TTC549 (cell line): ENCODE results near the gene NTM.

Experiments
- FAIRE-seq: peaks from 2 replicates; lab custom pipeline; 2012; peaks lifted over from hg19 to GRCh38; lab: Jason Lieb, UNC

The NTM gene

DNA sequence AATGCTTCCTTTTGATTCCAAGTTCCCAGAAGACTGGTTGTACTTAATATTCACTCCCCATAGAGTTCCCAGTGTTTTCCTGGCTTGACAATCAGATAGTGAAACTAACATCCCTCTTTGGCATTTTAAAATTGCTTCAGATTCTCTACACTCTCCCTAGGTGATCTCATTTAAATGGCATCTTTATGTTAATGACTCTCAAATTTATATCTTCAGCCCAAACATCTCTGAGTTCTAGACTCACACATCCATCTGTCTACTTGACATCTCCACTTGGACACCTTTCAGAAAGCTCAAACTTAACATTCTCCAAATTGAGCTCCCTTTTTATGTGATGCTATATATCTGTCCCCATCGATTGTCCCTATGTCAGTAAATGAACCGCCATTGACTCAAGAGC is 232.0 kb downstream of the NTM start:
- no peak for FAIRE-seq

DNA sequence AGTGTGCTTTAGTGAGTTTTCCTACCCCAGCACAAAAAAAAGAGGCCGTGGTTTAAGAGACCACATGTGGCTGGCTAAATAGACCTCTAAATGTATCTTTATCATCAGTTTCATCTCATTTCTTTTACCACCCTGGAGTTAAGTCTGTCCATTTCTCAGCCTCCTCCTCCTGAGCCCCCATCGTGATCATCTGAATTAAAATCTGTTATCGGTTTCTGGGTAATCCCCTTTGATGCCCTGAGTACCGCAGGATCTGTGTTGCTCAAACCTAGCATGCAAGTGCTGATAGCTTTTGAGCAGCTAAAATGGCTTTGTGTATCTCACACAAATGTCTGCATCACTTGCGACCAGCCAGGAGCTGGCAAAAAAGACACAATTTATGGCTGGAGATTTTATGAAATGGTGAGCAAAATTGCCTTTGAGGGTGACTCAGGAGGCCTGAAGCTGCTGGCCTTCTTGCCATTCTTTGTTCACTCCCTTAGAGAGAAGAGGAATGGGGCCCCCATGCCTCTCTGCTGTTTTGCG is 236.5 kb downstream of the NTM start:
- no peak for FAIRE-seq

DNA sequence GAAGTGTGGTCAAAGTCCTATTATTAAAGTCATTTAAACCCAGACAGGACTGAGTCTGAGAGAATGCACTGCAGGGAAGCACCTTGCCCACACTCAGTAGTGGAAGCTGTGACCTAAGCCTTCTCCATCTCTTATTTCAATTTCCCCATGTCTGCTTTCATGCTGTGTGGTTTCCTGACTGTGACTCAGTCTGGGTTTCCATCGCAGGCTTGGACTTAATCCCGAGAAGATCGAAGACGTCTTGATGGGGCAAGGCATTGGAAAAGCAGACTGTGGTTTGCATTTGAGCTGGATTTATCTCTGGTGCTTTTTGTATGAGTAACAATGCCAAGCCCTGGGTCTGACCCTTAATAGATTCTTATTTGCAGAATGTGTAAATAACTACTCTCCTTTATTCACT is 238.9 kb downstream of the NTM start:
- FAIRE-seq = no peak

DNA sequence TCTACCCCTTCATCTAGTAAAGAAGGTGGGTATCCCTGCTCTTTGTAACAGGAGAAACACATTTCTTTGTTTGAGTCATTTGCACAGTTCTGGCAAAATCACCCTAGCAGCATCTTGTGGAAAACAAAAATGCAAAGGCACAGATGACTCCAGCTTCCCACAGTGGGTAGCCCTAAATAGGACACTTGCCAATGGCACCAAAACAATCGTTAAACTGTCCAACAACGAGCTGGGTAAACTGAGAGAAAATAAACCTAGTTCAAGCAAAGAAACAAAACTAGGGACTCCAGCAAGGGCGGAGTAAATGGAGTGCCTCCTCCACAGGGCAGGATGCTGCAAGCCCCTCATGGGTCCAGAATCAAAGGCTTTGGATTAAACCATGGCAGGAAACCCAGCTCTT is 239.5 kb downstream of the NTM start:
- FAIRE-seq = no peak

DNA sequence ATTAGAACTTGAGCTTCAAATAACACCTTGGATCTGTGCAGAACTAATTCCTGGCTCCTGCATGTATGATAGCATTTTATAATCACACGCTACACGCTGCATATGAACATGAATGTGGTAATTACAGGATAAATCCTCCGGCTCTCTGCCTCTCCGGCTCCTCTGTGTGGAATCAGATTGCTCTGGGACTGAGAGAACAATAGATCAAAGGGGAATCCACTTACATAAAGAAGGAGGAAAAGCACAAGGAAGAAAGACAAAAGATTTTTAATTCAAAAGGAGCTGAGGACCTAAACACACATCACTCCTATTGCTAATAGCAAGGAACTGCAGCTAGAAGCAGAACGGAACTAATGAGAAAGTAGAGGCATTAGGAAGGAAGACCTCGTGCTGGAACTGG is 240.9 kb downstream of the NTM start:
- FAIRE-seq = no peak

DNA sequence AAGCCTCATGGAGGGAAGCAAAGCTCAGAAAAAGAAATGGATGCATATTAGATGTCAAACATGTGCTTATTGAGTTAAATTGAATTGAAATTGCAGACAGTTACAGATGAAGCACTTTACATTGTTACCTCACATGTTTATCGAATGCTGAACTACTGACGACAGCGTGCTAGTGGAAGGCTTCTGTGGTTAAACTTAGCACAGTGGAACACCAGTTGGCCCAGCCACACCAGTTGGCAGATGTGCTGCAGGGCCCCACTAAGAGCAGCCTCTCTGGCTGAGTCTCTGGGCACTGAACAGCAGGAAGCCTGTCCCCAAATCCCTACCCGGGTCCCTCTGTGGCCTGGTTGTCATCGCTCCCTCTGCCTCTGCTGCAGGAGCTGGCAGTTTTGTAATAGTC is 242.1 kb downstream of the NTM start:
- no peak for FAIRE-seq

DNA sequence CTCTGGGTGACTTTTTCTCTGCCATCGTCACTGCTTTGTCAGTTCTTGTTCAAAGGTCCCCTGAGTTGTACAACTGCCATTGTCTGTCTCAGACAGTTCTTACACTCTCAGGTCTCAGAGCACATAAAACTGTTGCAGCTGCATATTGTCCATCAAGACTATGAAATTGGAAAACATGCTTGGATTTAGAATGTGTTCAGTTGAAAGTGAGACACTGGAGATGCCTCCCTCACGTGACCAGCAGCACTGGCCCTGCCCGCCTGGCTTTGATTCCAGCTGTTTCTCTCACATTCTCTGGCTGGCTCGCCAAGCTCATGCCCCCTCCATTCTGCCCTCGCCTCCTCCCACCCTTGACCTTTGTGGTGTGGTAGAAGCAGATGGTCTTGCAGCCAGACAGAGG is 244.2 kb downstream of the NTM start:
- no peak for FAIRE-seq

DNA sequence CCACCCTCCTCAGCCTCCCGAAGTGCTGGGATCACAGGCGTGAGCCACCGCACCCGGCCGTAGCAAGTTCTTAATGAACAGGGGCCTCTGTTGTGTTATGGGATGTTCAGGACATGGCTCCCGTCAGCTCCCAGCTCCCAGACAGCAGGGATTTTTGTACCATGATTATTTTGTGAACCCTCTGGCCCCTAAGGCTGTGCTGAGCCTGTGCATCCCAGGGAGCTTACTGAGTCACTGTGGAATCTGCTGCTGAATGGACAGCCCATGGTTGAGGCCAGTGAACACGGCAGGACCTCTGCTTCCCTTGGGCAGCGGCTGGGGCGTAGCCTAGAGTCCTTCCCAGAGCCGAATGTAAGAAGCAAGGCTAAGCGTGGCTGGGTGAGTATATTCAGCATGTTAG is 245.2 kb downstream of the NTM start:
- no peak for FAIRE-seq

DNA sequence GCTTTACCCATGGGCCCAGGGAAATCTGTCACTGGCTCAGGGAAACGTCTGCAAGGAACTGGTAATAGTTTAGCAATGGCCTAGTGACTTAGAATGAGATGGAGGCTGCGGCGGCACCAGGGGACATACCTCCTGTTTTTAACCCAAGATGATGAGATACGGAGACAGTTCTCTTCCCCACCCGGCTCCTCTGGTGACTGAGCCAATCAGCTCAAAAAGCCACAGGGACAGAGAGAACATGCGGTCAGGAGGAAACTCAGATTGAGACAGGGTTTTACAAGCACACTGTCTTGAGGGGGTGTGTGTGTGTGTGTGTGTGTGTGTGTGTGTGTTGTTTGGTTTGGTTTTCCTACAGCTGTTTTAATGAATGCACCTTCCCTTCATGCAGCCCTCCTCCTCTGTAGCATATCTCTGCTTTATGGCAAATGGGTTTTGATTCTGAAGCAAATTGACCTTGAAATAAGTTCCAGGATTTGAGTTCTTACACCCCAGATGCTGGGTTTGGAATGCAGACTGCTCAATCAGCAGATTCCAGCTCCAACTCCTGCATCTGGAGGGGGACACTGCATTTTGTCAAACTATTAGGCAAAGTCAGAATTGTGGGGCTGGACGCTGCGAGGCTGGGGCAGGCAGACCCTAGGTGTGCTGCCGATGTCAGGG is 246.2 kb downstream of the NTM start:
- FAIRE-seq = no peak

DNA sequence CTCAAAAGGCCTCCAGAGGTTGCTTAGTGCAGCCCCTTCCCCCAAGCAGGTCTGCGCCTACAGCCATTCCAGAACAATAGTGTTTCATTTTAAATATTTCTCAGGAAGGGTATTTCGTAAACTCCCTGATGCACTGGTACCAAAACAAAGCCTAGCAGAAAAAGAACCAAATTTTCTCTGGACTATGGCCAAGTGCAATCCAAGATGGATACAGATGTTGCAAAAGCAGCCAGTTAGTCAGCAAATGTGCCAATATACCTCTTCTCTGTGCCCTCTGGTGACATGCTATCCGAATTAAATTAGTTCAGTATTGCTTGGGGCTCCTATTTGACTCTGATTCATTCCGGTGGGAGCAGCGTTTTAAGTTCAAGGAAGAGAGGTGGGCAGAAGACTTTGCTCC is 247.8 kb downstream of the NTM start:
- no peak for FAIRE-seq

DNA sequence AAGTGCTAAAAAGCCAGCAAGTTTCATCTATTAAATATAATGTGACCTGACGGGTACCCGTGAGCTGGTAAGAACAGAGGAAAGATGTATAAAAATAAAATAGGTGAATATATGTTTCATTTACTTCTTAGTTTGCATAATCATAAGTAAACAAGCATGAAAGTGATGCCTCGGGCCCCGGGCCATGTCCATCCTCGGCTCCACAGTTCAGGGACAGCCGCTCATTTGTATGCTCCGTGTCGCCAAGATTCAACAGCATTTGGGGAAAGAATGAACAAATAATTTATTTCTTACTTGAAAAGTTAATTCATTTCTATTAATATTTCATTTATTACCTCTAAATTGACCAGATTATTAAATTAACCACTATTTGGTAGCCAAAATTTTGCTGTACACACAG is 251.8 kb downstream of the NTM start:
- no peak for FAIRE-seq

DNA sequence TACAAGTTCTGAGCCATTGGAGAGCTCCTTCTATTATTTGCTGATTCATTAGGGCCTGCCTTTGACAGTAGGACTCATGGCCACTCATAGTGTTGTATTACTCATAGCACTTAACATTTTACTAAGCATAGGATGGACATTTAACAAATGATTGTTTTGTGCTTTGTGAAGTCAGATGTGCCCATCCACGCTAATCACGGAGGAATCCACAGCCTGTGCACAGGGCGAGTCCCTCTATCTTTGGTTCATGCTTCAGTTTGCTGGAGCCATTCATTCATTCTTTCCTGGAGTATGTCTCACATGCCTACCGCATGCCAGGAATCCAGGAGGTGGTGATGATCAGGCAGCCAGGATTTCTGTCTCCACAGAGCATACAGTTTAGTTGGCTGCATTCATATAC is 254.1 kb downstream of the NTM start:
- no peak for FAIRE-seq

DNA sequence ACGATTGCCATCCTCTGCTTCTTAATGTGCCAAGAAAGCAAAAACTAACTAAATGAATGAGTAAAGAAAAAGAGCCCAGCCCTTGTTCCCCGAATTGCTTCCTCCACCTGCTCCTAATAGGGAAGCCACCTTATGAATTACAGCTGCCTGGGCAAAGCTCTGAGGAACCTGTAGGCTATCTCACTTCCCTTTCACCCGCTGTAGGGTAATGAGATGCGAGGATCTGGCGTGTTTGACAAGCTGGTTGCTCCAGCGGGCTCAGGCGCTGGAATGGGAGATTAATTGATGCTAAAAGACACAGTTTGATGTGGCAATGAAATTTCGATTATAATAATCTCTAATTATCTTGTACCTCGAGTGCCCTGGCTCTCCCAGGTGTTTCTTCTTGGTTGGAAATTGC is 256.4 kb downstream of the NTM start:
- FAIRE-seq = no peak

DNA sequence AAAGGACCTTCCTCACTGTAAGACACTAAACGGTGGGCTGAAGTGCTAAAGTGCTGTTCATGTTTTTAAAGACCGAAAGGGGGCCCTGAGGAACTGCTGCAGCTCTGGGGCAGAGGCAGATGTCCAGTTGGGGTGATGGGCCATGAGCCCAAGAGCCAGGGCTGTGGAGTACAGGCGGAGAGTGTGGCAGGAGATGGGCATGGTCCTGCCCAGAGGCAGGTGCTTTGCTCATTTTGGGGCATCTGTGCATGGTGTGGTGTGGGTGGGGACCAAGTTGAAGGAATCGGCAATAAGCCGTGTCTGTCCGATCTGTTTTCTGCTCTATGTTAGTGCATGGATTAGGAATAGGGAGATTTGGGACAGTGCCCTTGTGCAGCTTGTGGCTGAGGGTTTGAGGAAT is 258.3 kb downstream of the NTM start:
- FAIRE-seq = no peak

DNA sequence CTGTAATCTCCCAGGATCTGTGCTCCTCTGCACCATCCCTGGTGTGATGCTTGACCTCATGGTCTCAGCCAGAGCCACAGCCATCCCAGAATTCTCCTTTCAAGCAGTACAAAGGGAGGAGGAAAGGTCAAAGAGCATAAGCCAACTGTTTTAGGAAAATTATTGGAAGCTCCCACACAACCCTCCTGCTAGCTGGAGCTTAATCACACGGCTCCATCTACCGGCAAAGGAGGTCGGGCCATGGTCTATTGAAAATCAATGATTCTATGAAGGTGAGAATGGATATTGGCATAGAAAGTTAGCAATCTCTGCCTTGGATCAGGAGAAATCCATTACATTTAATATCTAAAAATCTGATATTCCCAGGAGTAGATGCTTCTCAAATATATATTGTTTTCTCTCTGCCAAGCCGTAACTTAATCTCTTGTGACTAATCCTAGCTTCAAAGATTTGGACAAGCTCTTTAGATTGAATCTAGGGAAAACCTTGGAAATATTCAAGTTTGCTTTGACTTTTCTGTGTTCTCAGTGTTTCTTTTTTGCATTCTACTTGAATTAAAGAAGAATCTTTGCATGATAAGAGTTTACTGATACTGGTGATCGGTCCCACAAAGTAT is 259.6 kb downstream of the NTM start:
- FAIRE-seq = no peak

DNA sequence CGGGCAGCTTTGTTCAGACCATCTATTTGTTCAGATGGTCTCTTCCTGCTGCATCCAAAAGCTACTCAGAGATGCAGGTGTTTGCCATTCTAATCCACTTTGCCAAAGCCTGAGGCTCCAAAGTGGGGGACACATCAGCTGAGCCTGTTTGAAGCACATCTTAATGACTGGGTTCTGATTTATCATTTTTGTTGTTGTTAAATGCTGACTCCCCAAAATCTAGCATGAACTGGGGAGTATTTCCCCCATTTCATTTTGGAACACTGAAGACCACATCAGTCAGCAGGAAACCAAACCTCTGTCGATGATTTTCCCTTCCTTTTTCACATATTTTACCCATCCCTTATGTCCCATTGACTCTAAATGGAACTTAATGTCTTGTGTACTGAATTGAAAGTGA is 262.6 kb downstream of the NTM start:
- no peak for FAIRE-seq

DNA sequence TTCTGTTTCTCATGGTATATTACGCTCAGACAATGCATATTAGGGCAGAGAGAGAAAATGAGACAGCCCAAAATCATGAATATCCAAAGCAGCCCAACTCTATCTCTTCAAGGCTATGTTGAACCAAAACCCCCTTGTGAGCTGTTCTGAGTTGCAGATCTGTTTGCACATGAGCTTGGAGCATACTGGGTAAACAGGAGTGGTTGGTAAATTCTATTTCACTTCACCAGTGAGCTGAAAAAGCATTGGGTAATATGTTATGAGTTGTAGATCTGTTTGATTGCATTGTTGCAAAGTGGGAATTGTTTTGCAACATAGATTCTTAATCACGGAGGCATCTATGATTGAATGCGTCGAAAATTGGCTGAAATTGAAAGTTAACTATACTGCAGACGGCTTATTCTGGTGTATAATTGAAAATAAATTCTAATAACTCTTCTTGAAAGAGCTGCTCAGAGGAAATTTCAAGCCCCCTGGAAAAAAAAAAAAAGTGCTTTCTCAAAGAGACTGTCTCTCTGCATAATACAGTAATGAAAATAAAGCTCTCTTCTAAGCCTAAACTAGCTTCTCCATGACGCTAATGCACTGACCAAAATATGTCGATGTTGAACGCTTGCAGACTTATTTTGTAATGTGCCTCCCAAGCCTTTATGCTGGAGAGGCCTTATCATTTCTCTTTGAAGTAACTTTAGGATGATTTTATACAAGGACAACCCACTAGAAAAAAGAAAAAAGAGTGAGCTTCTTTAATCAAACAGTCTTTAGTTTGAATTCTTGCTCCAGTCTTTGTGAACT is 263.7 kb downstream of the NTM start:
- FAIRE-seq = no peak

DNA sequence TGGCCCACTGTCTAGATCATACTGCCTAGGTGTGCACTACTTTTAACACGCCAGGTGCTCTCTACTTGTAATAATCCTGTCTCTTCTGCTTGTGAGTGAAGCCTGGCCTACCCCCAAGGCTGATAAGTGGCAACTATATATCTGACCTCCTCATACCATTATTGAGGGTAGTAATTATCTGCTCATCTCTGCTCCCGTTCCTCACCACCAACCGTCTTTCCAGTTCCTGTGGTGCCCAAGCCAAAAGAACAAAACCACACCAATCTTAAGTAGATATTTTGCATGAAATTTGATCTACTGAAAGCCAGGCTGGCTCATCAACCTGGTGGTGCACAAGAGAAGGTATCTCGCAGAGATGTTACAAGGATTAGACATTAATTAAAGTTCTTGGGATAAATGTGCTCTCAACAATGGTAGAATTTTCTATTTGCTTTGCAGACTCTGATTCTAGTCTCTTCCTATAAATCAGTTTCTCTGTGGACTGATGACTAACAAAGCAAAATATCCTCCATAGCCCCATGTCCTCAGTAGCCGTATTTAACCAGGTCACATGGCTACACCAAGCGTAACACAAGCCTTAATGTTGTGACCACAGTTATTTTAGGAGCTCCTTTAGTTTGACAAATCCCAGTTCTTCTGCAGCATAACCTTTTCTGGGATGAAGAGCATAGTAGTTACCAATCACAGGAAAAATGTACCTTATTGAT is 267.2 kb downstream of the NTM start:
- FAIRE-seq = no peak

DNA sequence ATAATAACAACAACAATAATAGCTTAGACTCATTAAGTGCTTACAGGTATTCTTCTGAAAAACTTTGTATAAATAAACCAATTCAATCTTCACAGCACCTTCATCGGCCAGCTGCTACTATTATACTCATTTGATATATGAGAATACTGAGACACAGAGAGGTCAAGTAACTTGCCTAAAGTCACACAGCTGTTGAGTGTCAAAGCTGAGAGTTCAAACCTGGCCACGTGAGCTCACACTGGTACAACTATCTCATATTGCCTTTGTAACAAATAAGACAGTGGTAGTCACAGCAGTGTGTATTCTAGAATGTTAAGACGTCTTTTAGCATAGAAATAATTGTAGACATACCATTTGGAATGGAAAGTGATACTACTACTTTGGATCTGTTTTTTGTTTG is 268.5 kb downstream of the NTM start:
- no peak for FAIRE-seq

DNA sequence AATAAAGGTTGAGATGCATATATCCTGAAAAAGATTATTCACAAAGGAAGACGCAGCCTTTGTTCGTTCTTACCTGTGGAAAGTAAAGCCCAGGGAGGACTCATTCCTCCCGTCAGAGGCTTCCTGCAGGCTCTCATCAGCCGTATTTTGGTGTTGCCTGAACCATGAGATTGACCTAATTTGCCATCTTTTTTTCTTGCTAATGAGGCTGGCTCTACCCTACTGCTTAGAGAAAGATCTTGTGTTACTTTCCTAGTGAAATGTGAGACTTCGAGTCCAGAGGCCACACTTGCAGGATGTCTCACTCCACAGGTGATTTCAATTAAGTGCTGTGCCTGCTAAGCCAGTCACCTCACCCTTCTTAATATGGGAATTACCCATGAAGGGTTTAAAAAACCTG is 269.9 kb downstream of the NTM start:
- no peak for FAIRE-seq

DNA sequence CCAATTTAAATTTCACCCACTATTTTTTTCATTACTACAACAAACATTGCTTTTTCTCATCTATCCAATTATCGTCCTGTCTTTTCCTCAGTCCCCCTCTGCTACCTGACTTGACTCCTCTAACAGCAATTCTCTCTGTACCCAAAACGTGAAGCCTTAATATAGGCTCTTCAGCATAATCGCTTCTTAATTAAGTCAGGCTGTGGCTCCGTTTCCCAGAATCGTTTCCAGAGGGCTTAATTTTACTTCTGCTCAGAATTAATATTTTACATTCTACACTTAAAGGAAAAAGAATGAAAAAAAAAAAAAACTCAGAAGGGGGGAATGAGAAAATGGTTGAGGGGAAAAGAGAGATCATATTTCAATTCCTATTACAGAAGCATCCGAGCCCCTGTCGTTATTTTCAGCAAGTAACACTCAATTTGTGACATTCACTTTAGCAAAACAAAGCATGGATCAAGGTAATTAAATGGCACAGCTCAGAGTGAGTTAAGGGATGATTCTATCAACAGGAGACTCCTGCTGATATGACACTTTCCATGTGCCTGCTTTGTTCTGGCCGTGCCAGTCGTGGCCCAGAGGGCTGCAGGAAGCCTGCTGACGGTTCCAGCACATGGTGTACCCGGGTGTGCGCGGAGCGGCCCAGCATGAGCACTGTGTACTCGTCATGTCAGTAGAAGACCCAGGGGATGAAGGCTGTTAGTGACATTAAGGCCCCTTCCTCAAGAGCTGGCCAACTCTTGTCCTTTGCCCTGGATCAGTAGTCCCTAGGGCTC is 272.5 kb downstream of the NTM start:
- FAIRE-seq = no peak

DNA sequence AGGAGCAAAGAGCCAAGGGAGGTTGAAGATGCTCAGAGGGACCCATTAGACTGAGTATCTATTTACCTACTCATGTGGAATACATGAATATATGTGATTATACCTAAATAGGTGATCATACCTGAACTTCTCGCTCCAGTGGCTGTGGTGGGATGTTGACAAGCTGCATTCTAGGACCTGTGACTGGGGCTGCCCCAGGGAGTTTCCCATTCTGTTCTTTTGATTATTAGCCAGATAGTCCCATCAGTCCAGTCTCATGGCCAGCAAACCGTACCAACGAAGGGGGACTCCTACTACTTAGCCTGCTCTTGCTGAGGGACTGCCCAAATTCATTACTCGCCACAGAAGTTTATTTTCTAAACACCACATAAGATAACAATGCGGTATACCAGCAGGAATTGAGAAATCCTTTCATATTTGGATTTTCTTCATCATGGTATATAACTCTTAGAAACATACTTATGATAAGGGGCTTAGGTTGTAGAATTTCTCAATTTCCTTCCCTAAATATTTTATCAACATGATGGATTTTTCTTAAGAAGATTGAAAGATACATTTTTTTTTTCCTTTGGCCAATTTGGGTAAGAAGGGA is 273.9 kb downstream of the NTM start:
- no peak for FAIRE-seq
